ENCODE results near the gene PNMA6F.
A peak's percentile ranks its signal among the peaks of the same experiment; 100 is the strongest.

PNMA6F gene

GRCh38 chrX:153321381-153322124 lies at the start of gene PNMA6F:
Gene PNMA6F, minus strand, starts transcription at chrX:153321767. Its CDS starts 1,093 bp downstream, at chrX:153320674.
- Mint-ChIP-seq H3K27ac (no peak within 1 kb of the TSS), H3K4me1 (ENCODE audit: low read depth) (peaks cover 10% of the 10 kb centered on the region), H3K27me3 (peaks cover 1% of the 10 kb centered on the region), H3K4me3 (no peak within 1 kb of the TSS), H3K9me3 (ENCODE audit: low read depth) (no peaks in the 10 kb centered on the region), H3K36me3 (no peaks in the 10 kb centered on the region)

GRCh38 chrX:153371256-153371655 lies 49.7 kb upstream of the PNMA6F start:
- H3K27me3 Mint-ChIP-seq, result no peaks in the 10 kb centered on the region
- H3K27ac Mint-ChIP-seq, result no peak overlapping the region
- H3K4me3 Mint-ChIP-seq, result no peak overlapping the region
- peaks cover 2% of the 10 kb centered on the region for H3K36me3 Mint-ChIP-seq
- H3K4me1 Mint-ChIP-seq (ENCODE audit: low read depth), result no peaks in the 10 kb centered on the region
- H3K9me3 Mint-ChIP-seq (ENCODE audit: low read depth), result no peaks in the 10 kb centered on the region

DNA sequence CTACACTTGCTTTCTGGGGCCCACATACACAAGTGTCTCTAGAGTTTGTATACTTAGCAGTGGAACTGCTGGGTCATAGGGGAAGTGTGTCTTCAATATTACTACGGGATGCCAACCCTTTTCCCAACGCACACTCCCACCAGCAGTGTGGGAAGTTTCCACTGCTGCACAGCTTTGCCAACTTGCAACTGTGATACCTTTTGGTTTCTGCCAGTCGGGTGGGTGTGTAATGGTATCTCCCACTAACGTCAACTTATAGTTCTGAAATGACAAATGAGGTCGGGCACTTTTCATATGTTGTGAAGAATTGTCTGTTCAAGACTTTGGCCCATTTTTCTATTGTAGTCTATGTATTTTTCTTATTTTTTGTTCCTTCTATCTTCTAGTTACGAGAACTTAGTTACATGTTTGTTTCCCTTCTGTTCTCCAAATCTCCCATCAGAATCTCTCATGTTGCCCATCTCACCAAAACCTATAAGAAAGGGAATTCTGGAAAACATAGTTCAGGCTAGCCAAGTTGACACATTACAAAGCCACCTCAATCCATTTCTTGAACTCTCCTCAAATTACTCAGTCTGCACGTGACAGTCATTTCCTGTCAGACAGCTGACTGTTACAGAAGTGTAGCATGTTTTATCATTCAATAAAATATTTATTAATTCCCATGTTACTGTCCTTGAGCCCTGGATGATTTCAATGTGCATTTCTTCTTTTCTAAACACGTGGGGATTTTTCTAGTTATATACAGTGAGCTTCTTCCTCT lies 48.9 kb upstream of the PNMA6F start:
- Mint-ChIP-seq H3K4me3 (no peak overlapping the region), H3K27ac (no peak overlapping the region), H3K36me3 (peaks cover 2% of the 10 kb centered on the region), H3K27me3 (no peaks in the 10 kb centered on the region), H3K9me3 (ENCODE audit: low read depth) (no peaks in the 10 kb centered on the region), H3K4me1 (ENCODE audit: low read depth) (no peaks in the 10 kb centered on the region)

DNA sequence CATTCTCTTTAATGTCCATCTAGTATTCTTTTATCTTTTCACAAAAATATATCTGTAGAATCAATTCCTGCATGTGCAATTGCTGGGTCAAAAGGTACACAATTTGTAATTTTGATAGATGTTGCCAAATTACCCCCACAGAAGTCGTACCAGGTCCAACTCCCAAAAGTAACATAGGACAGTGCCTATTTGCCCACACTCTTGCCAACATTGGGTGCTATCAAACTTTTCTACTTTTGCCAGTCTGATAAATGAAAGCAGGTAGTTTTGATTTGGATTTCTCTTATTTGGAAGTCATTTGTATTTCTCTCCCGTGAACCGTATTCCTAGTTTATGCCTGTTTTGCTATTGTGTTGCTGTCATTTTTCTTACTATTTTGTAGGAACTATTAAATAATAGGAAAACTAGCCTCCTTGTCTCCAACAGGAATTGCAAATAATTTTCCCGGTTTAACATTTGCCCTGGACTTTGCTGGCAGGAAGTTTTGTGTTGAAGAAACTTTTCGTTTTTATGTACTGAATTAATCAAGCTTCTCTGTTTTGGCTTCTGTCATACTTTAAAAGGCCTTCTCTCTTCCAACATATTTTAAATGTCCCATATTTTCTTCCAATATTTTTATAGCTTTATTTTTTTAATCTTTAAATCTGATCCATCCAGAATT lies 45.4 kb upstream of the PNMA6F start:
- Mint-ChIP-seq H3K4me3 (no peak overlapping the region), H3K27me3 (no peaks in the 10 kb centered on the region), H3K9me3 (ENCODE audit: low read depth) (no peaks in the 10 kb centered on the region), H3K36me3 (peaks cover 2% of the 10 kb centered on the region), H3K4me1 (ENCODE audit: low read depth) (no peaks in the 10 kb centered on the region), H3K27ac (no peak overlapping the region)

DNA sequence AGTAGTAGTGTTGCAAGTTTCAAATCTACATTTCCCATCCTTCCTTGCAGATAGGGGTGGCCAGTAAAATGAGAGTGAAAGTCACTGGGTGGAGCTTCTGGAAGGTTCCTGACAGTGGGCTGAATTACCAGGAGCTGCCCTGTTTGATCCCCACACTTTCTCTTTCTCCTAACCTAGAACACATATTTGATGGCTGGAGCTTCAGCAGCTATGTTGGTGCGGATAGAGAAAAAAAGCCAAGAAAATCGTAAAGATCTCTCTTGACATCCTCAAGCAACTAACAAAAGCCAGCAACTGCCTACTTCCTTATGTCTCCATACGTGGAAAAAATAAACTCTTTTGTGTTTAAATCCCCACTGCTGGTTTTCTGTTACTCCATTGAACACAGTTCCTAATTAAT lies 44.6 kb upstream of the PNMA6F start:
- Mint-ChIP-seq H3K4me1 (ENCODE audit: low read depth) (no peaks in the 10 kb centered on the region), H3K36me3 (peaks cover 2% of the 10 kb centered on the region), H3K4me3 (no peak overlapping the region), H3K27ac (no peak overlapping the region), H3K27me3 (no peaks in the 10 kb centered on the region), H3K9me3 (ENCODE audit: low read depth) (no peaks in the 10 kb centered on the region)

GRCh38 chrX:153365670-153366069 lies 44.1 kb upstream of the PNMA6F start:
- Mint-ChIP-seq H3K4me1 (ENCODE audit: low read depth) (no peaks in the 10 kb centered on the region), H3K27ac (no peak overlapping the region), H3K36me3 (peaks cover 2% of the 10 kb centered on the region), H3K27me3 (no peaks in the 10 kb centered on the region), H3K4me3 (no peak overlapping the region), H3K9me3 (ENCODE audit: low read depth) (no peaks in the 10 kb centered on the region)

DNA sequence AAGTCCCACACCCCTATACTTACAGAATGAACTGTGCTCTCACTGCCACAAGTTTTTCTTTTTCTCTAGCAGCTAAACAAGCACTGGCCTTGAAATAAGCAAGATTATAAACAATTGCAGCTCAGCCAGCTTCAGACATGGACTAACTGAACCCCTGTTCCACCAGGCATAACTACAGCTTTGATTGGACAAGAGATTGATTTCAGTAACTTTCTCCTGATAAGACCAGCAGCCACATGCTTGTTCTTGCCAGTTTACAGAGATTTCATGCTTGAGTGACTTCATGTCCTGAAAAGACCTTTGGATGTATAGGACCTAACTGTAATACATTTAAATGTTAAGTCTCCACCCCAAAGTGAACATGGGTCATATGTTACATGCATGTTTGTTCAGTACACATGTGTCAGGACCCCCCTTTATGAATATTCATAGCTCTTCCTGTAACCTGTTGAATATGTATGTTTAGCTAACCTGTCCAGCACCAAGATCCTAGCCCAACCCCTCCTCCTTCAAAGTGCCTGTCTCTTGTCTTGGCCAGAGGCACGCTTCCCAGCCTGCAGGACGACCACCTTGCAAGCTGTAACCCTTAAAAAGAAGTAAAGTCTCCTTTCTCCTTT lies 40.3 kb upstream of the PNMA6F start:
- H3K4me1 Mint-ChIP-seq (ENCODE audit: low read depth), result no peaks in the 10 kb centered on the region
- H3K27ac Mint-ChIP-seq, result no peak overlapping the region
- no peaks in the 10 kb centered on the region for H3K36me3 Mint-ChIP-seq
- H3K27me3 Mint-ChIP-seq, result no peaks in the 10 kb centered on the region
- no peak overlapping the region for H3K4me3 Mint-ChIP-seq
- H3K9me3 Mint-ChIP-seq (ENCODE audit: low read depth), result no peaks in the 10 kb centered on the region

DNA sequence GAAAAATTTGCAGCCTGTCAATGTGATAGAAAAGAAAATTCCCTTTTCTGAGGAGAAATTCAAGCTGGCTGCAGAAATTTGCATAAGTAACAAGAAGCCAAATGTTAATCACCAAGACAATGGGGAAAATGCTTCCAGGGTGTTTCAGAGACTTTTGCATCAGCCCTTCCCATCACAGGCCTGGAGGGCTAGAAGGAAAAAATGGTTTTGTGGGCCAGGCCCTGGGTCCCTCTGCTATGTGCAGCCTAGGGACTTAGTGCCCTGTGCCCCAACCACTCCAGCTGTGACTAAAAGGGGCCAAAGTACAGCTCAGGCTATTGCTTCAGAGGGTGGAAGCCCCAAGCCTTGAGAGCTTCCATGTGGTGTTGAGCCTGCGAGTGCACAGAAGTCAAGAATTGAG lies 36.3 kb upstream of the PNMA6F start:
- Mint-ChIP-seq H3K4me3 (no peak overlapping the region), H3K27me3 (no peaks in the 10 kb centered on the region), H3K27ac (no peak overlapping the region), H3K9me3 (ENCODE audit: low read depth) (no peaks in the 10 kb centered on the region), H3K36me3 (no peaks in the 10 kb centered on the region), H3K4me1 (ENCODE audit: low read depth) (peaks cover 2% of the 10 kb centered on the region)

DNA sequence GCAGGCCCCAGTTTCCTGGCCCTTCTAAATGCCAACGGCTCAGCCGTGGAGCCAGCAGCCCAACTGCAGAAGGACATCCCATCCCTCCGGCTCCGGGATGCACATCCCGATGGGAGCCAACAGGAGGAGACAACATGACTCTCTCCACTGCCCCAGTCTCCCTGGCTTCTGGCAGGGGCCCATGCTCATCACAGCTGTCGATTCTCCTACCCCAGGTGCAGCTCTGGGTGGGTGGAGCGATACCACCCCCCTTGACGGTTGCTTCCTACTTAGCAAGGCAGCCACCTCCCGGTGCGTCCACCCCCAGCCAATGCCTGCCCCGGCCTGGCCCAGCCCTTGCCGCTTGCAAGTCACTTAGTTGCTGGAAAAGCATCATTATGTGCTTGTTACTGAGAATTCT lies 31.8 kb upstream of the PNMA6F start:
- H3K27me3 Mint-ChIP-seq, result no peaks in the 10 kb centered on the region
- peaks cover 11% of the 10 kb centered on the region for H3K4me1 Mint-ChIP-seq (ENCODE audit: low read depth)
- H3K36me3 Mint-ChIP-seq, result peaks cover 3% of the 10 kb centered on the region
- H3K9me3 Mint-ChIP-seq (ENCODE audit: low read depth), result no peaks in the 10 kb centered on the region
- H3K4me3 Mint-ChIP-seq, result no peak overlapping the region
- no peak overlapping the region for H3K27ac Mint-ChIP-seq

DNA sequence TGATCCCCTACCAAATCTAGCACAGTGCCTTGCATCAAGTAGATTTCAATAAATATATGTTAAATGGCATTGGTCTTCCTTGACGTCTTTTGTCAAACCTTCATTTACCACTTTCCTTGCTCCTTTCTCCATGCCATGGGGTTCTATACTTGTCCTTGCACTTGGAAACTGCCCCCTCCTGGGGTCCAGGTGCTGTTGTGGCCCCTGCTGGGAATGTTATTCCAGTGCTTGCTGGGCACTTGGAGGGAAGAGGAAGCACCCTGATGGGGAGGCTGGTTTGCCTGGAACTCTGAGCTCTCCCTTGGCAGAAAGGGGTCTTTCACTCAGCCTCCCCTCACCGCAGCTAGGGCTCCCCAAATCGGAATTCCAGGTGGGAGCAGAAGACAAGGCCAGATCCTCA lies 31.3 kb upstream of the PNMA6F start:
- peaks cover 11% of the 10 kb centered on the region for H3K4me1 Mint-ChIP-seq (ENCODE audit: low read depth)
- peaks cover 3% of the 10 kb centered on the region for H3K36me3 Mint-ChIP-seq
- H3K4me3 Mint-ChIP-seq, result no peak overlapping the region
- no peaks in the 10 kb centered on the region for H3K27me3 Mint-ChIP-seq
- no peak overlapping the region for H3K27ac Mint-ChIP-seq
- no peaks in the 10 kb centered on the region for H3K9me3 Mint-ChIP-seq (ENCODE audit: low read depth)

- Mint-ChIP-seq H3K27me3 (no peaks in the 10 kb centered on the region), H3K27ac (no peak overlapping the region), H3K4me1 (ENCODE audit: low read depth) (peaks cover 11% of the 10 kb centered on the region), H3K36me3 (peaks cover 3% of the 10 kb centered on the region), H3K9me3 (ENCODE audit: low read depth) (no peaks in the 10 kb centered on the region), H3K4me3 (no peak overlapping the region)
Observed at GRCh38 chrX:153351981-153352380, 30.4 kb upstream of the PNMA6F start.

DNA sequence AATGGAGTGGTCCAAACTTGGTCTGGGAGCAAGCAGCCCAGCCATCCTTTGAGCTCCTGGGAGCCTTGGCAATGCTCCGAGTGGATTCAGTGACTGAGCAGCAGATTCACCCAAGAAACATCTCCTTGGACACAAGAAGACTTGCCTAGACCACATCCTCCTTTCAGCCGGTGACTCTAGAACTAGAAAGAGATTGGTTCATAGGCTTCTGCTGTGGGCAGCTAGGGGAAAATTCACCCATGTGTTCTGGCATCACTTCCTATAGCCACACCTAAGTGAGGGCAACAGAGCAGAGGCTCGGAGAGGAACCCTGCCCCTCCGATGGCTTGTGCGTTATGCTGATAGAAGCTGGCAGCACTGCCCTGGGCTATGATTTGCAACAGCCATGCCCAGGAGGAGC lies 28.4 kb upstream of the PNMA6F start:
- H3K27ac Mint-ChIP-seq, result no peak overlapping the region
- H3K4me1 Mint-ChIP-seq (ENCODE audit: low read depth), result peaks cover 12% of the 10 kb centered on the region
- no peaks in the 10 kb centered on the region for H3K27me3 Mint-ChIP-seq
- H3K36me3 Mint-ChIP-seq, result peaks cover 3% of the 10 kb centered on the region
- H3K9me3 Mint-ChIP-seq (ENCODE audit: low read depth), result no peaks in the 10 kb centered on the region
- no peak overlapping the region for H3K4me3 Mint-ChIP-seq

GRCh38 chrX:153348421-153348820 lies 26.9 kb upstream of the PNMA6F start:
- Mint-ChIP-seq H3K36me3 (peaks cover 5% of the 10 kb centered on the region), H3K27ac (no peak overlapping the region), H3K4me1 (ENCODE audit: low read depth) (peaks cover 24% of the 10 kb centered on the region), H3K9me3 (ENCODE audit: low read depth) (no peaks in the 10 kb centered on the region), H3K4me3 (no peak overlapping the region), H3K27me3 (no peaks in the 10 kb centered on the region)

DNA sequence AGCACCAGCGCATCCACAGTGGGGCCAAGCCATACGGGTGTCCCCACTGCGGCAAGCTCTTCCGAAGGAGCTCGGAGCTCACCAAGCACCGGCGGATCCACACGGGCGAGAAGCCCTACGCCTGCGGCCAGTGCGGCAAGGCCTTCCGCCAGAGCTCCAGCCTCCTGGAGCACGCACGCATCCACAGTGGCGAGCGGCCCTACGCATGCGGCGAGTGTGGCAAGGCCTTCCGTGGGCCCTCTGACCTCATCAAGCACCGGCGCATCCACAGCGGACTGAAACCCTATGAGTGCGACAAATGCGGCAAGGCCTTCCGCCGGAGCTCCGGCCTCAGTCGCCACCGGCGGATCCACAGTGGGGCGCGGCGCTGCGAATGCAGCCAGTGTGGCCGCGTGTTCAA lies 26.0 kb upstream of the PNMA6F start:
- Mint-ChIP-seq H3K36me3 (peaks cover 4% of the 10 kb centered on the region), H3K27me3 (no peaks in the 10 kb centered on the region), H3K4me3 (no peak overlapping the region), H3K27ac (no peak overlapping the region), H3K4me1 (ENCODE audit: low read depth) (peaks cover 32% of the 10 kb centered on the region), H3K9me3 (ENCODE audit: low read depth) (no peaks in the 10 kb centered on the region)

DNA sequence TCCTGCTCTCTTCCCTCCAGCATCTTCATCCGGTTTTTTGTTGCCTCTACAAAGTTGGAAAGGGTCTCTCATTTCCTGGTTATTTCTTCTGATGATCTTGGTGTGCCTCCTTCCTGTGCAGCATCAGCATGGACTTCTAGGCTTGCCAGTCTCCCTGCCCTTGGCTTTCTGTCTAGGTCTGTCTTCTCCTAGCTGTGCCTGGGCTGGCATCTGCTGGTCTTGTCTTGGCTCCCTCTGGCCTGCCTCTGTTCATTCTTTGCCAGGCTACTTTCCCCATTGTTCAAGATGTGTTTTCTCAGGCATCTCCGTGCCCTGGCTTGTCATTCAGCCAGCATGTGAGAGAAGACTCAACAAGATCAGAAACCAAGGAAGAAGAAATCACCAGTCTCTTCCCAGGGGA lies 22.1 kb upstream of the PNMA6F start:
- H3K36me3 Mint-ChIP-seq, result peaks cover 22% of the 10 kb centered on the region
- H3K4me3 Mint-ChIP-seq, result peak overlapping the region; percentile 70
- H3K27ac Mint-ChIP-seq, result peak overlapping the region; percentile 95

More for the DNA sequence above, 22.1 kb upstream of the PNMA6F start:
- H3K9me3 Mint-ChIP-seq (ENCODE audit: low read depth), result peaks cover 10% of the 10 kb centered on the region
- H3K4me1 Mint-ChIP-seq (ENCODE audit: low read depth), result peaks cover 56% of the 10 kb centered on the region
- H3K27me3 Mint-ChIP-seq, result no peaks in the 10 kb centered on the region
